ENCODE measurements around the gene CDC42EP4.

Gene CDC42EP4

GRCh38 chr17:73348018-73348828 lies 36.4 kb upstream of the CDC42EP4 start:
- H3K4me1 ChIP-seq (ENCODE audit: low read length), result no peaks in the 10 kb centered on the region
- peaks cover 11% of the 10 kb centered on the region; the same call in 1 of the 2 replicates for H3K27me3 ChIP-seq (replicated peaks; ENCODE audit: insufficient read depth, low read length)
- H3K27ac ChIP-seq (ENCODE audit: low read length), result no peak overlapping the region
- H3K36me3 ChIP-seq (replicated peaks; ENCODE audit: insufficient read depth, low read length), result no peaks in the 10 kb centered on the region
- no peaks in the 10 kb centered on the region for H3K9me2 ChIP-seq (replicated peaks; ENCODE audit: insufficient read depth, low read length)
- H4K20me1 ChIP-seq (ENCODE audit: insufficient read depth, low read length), result no peaks in the 10 kb centered on the region
- no peak for TF ChIP-seq EZH2 (optimal IDR thresholded peaks at IDR 0.05; ENCODE audit: low read depth, low read length)
- TF ChIP-seq, protein P1, sequence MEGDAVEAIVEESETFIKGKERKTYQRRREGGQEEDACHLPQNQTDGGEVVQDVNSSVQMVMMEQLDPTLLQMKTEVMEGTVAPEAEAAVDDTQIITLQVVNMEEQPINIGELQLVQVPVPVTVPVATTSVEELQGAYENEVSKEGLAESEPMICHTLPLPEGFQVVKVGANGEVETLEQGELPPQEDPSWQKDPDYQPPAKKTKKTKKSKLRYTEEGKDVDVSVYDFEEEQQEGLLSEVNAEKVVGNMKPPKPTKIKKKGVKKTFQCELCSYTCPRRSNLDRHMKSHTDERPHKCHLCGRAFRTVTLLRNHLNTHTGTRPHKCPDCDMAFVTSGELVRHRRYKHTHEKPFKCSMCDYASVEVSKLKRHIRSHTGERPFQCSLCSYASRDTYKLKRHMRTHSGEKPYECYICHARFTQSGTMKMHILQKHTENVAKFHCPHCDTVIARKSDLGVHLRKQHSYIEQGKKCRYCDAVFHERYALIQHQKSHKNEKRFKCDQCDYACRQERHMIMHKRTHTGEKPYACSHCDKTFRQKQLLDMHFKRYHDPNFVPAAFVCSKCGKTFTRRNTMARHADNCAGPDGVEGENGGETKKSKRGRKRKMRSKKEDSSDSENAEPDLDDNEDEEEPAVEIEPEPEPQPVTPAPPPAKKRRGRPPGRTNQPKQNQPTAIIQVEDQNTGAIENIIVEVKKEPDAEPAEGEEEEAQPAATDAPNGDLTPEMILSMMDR (IDR thresholded peaks at IDR 0.05; ENCODE audit: low read length), result no peak
- no peak for TF ChIP-seq EZH2phosphoT487 (IDR thresholded peaks at IDR 0.05; ENCODE audit: low read length)
- H3K4me2 ChIP-seq (ENCODE audit: low read depth, low read length), result no peak overlapping the region
- H3K4me3 ChIP-seq (ENCODE audit: low read length), result no peak overlapping the region
- H3K79me2 ChIP-seq (ENCODE audit: low read length), result no peaks in the 10 kb centered on the region
- no peaks in the 10 kb centered on the region for H3K9me3 ChIP-seq (replicated peaks; ENCODE audit: insufficient read depth, low read length)
- no peaks in the 10 kb centered on the region for H3F3A ChIP-seq (ENCODE audit: insufficient read depth, low read length)
- no peak for DNase-seq
- H2AFZ ChIP-seq (ENCODE audit: low read length), result no peak overlapping the region
- H3K9ac ChIP-seq (ENCODE audit: low read length), result no peak overlapping the region

DNA sequence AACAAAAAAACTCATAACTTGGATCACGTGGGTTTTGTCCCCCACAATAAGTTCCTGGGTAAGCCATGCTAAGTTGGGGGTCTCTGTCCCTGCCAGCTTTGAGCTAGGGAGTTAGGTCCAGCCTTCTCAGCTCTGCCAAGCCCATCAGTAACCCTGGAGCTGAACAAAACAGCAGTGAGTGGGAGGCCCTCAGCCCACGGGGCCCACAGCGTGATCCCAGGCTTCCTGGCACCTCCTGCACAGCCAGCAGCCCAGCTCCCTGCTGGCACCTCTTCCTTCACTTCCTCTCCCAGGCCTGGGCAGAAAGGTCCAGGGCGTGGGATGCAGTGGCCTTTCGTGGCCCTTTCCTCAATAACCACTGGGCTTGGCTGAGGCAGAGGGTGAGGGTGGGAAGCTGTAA lies 35.5 kb upstream of the CDC42EP4 start:
- H4K20me1 ChIP-seq (ENCODE audit: insufficient read depth, low read length), result no peaks in the 10 kb centered on the region
- no peak for TF ChIP-seq EZH2phosphoT487 (IDR thresholded peaks at IDR 0.05; ENCODE audit: low read length)
- TF ChIP-seq EZH2 (optimal IDR thresholded peaks at IDR 0.05; ENCODE audit: low read depth, low read length), result no peak
- TF ChIP-seq, protein P1 (IDR thresholded peaks at IDR 0.05; ENCODE audit: low read length), result no peak
- H3K9me2 ChIP-seq (replicated peaks; ENCODE audit: insufficient read depth, low read length), result no peaks in the 10 kb centered on the region
- H3K79me2 ChIP-seq (ENCODE audit: low read length), result no peaks in the 10 kb centered on the region
- H3K9ac ChIP-seq (ENCODE audit: low read length), result no peak overlapping the region
- no peak overlapping the region for H3K27ac ChIP-seq (ENCODE audit: low read length)
- H3F3A ChIP-seq (ENCODE audit: insufficient read depth, low read length), result no peaks in the 10 kb centered on the region
- peaks cover 11% of the 10 kb centered on the region; the same call in 1 of the 2 replicates for H3K27me3 ChIP-seq (replicated peaks; ENCODE audit: insufficient read depth, low read length)
- no peak overlapping the region for H2AFZ ChIP-seq (ENCODE audit: low read length)
- H3K36me3 ChIP-seq (replicated peaks; ENCODE audit: insufficient read depth, low read length), result no peaks in the 10 kb centered on the region
- no peak for DNase-seq
- no peaks in the 10 kb centered on the region for H3K9me3 ChIP-seq (replicated peaks; ENCODE audit: insufficient read depth, low read length)
- no peak overlapping the region for H3K4me3 ChIP-seq (ENCODE audit: low read length)
- H3K4me1 ChIP-seq (ENCODE audit: low read length), result no peaks in the 10 kb centered on the region
- H3K4me2 ChIP-seq (ENCODE audit: low read depth, low read length), result no peak overlapping the region

DNA sequence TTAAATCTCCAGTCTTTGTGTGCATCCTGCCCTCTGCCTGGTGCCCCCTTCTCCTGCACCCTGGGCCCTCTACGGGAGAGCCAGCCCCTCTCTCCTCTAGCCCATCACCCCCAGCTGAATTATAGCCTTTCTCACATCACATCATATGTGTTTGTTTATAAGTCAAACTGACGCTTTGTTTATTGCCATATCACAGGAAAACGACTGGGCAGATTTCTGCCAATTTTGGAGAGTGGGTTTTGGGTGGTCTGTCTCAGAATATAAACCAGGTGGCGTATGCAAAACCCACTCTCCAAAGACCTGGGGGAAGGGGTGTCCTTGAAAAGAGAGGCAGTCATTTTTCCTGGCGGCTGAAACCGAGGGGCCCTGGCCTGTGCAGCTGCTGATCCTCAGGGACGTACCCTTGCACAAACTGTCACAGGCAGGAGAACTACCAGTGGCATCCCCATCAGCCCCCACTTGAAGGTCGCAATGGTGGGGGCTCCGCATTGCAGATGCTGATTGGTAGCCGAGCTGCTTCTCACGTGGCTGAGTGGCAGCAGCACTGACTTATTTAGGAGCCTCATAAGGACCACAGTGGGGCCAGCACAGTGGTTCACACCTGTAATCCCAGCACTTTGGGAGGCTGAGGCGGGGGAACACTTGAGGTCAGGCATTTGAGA lies 34.8 kb upstream of the CDC42EP4 start:
- Histone ChIP-seq H3K36me3 (replicated peaks; ENCODE audit: insufficient read depth, low read length) (no peaks in the 10 kb centered on the region), H3K4me1 (ENCODE audit: low read length) (no peaks in the 10 kb centered on the region), H3K9me3 (replicated peaks; ENCODE audit: insufficient read depth, low read length) (no peaks in the 10 kb centered on the region), H3K79me2 (ENCODE audit: low read length) (no peaks in the 10 kb centered on the region), H3K27ac (ENCODE audit: low read length) (no peak overlapping the region), H3K4me3 (ENCODE audit: low read length) (no peak overlapping the region), H3K27me3 (replicated peaks; ENCODE audit: insufficient read depth, low read length) (peaks cover 11% of the 10 kb centered on the region; the same call in 1 of the 2 replicates), H4K20me1 (ENCODE audit: insufficient read depth, low read length) (no peaks in the 10 kb centered on the region), H3F3A (ENCODE audit: insufficient read depth, low read length) (no peaks in the 10 kb centered on the region), H3K9me2 (replicated peaks; ENCODE audit: insufficient read depth, low read length) (no peaks in the 10 kb centered on the region), H3K4me2 (ENCODE audit: low read depth, low read length) (no peak overlapping the region), H3K9ac (ENCODE audit: low read length) (no peak overlapping the region), H2AFZ (ENCODE audit: low read length) (no peak overlapping the region)
- DNase-seq, result no peak
- TF ChIP-seq EZH2phosphoT487 (IDR thresholded peaks at IDR 0.05; ENCODE audit: low read length) (no peak), EZH2 (optimal IDR thresholded peaks at IDR 0.05; ENCODE audit: low read depth, low read length) (no peak)
- TF ChIP-seq, protein P1 (IDR thresholded peaks at IDR 0.05; ENCODE audit: low read length), result no peak

Measured in MM.1S (cell line).